Mesodermal cell (in vitro differentiated cells): Measurements from ENCODE around the gene SCRN2.

ENCODE experiments used
- H3K27ac ChIP-seq: 2 replicates; pipeline ENCODE4 v1.7.0; 2013; ENCODE audit warnings: mild to moderate bottlenecking, low read depth, low read length, moderate library complexity; ENCODE audit not compliant: severe bottlenecking
- H3K36me3 ChIP-seq: 2 replicates; pipeline ENCODE4 v1.7.1; 2013; ENCODE audit warnings: mild to moderate bottlenecking, low read length, moderate library complexity; ENCODE audit not compliant: control insufficient read depth, insufficient read depth
- H3K4me1 ChIP-seq: one replicate; pipeline ENCODE4 v1.7.1; 2013; ENCODE audit warnings: mild to moderate bottlenecking, low read length; ENCODE audit not compliant: insufficient read depth, control insufficient read depth, poor library complexity, severe bottlenecking
- H3K4me3 ChIP-seq: 2 replicates; pipeline ENCODE4 v1.7.0; 2013; ENCODE audit warnings: low read length, control low read depth, mild to moderate bottlenecking; ENCODE audit not compliant: insufficient read depth, poor library complexity, severe bottlenecking; ENCODE audit errors: extremely low read depth
- H3K9me3 ChIP-seq: 2 replicates; pipeline ENCODE4 v1.7.1; 2013; ENCODE audit warnings: mild to moderate bottlenecking, low read length, moderate library complexity; ENCODE audit not compliant: control insufficient read depth
- WGBS, 2 experiments: methylation state at CpG; one replicate each; pipeline ENCODE4 v1.1.5; 2013; ENCODE audit warnings: missing lambda C conversion rate in 2 of 2; ENCODE audit not compliant: insufficient coverage in 2 of 2; 5-methylcytosine and 5-hydroxymethylcytosine counted together

SCRN2 gene

GRCh38 chr17:47844227-47844626 lies 3.2 kb upstream of the SCRN2 start:
- no peak overlapping the region for H3K27ac ChIP-seq
- H3K4me3 ChIP-seq: no peak overlapping the region
- WGBS, 2 experiments: 100% methylated on average over 2 to 4 of the region's 5 CpGs
- H3K9me3 ChIP-seq: no peaks in the 10 kb centered on the region
- peaks cover 13% of the 10 kb centered on the region for H3K36me3 ChIP-seq
- peaks cover 36% of the 10 kb centered on the region for H3K4me1 ChIP-seq

DNA sequence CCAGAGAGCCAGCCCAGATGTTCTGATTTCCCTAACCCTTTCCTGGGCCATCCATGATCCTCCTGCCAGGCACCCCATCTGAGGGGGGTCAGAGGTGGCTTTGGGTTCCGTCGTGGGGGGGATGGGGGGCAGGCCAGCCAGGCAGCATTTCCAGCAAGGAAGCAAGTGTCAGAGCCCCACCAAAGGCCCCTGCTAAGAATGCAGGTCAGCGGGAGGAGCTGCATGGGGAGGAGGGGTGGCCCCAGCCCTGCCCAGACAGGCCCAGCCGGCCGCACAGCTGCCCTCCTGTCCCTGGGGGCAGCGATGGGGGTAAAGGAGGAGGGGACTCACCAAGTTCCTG lies 2.3 kb upstream of the SCRN2 start:
- peaks cover 36% of the 10 kb centered on the region for H3K4me1 ChIP-seq
- H3K9me3 ChIP-seq: no peaks in the 10 kb centered on the region
- no peak overlapping the region for H3K27ac ChIP-seq
- no peak overlapping the region for H3K4me3 ChIP-seq
- H3K36me3 ChIP-seq: peaks cover 19% of the 10 kb centered on the region
- WGBS, 2 experiments: 37 to 88% methylated on average over 3 of the region's 6 CpGs

GRCh38 chr17:47841488-47842291 lies 617 bp upstream of the SCRN2 start:
- 74 to 81% methylated on average over 16 of the region's 16 CpGs for WGBS, 2 experiments
- Histone ChIP-seq H3K4me1 (peaks cover 33% of the 10 kb centered on the region), H3K9me3 (no peaks in the 10 kb centered on the region), H3K4me3 (peak overlapping the region; percentile 67), H3K36me3 (peaks cover 26% of the 10 kb centered on the region), H3K27ac (no peak overlapping the region)

- H3K27ac ChIP-seq: no peak overlapping the region
- H3K4me1 ChIP-seq: peaks cover 21% of the 10 kb centered on the region
Measured at GRCh38 chr17:47840001-47840741, 902 bp downstream of the SCRN2 start.

DNA sequence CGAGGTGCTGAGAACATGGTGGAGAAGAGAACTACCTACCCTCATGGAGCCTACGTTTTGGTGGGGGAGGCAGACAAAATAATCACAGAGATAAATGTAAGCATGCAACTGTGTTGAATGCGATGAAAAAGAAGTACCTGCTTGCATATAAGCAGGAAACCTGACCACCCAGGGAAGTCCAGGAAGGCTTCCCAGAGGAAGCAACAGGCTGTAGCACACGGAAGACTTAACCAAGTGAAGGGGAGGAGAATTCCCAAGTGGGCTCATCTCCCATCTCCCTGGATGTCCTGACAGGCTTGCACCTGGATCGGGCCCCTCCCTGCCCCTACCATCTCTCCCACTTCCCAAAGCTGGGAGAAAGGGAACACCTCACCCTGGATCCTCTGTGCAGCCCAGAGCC lies 2.0 kb downstream of the SCRN2 start:
- WGBS, 2 experiments: 94 to 100% methylated on average over 3 to 5 of the region's 5 CpGs
- peaks cover 10% of the 10 kb centered on the region for H3K4me1 ChIP-seq

More at GRCh38 chr17:47840001-47840741, 902 bp downstream of the SCRN2 start:
- 55 to 62% methylated on average over 10 to 17 of the region's 17 CpGs for WGBS, 2 experiments
- Histone ChIP-seq H3K9me3 (no peaks in the 10 kb centered on the region), H3K36me3 (peaks cover 31% of the 10 kb centered on the region), H3K4me3 (peak overlapping the region; percentile 67)

GRCh38 chr17:47838636-47839035 lies 2.4 kb downstream of the SCRN2 start:
- Histone ChIP-seq H3K27ac (no peak overlapping the region), H3K4me3 (no peak overlapping the region), H3K4me1 (peaks cover 8% of the 10 kb centered on the region), H3K36me3 (peaks cover 31% of the 10 kb centered on the region), H3K9me3 (no peaks in the 10 kb centered on the region)
- WGBS, 2 experiments: 96 to 99% methylated on average over 10 of the region's 13 CpGs

More for the DNA sequence above, 2.0 kb downstream of the SCRN2 start:
- Histone ChIP-seq H3K27ac (no peak overlapping the region), H3K36me3 (peaks cover 31% of the 10 kb centered on the region), H3K4me3 (no peak overlapping the region), H3K9me3 (no peaks in the 10 kb centered on the region)

DNA sequence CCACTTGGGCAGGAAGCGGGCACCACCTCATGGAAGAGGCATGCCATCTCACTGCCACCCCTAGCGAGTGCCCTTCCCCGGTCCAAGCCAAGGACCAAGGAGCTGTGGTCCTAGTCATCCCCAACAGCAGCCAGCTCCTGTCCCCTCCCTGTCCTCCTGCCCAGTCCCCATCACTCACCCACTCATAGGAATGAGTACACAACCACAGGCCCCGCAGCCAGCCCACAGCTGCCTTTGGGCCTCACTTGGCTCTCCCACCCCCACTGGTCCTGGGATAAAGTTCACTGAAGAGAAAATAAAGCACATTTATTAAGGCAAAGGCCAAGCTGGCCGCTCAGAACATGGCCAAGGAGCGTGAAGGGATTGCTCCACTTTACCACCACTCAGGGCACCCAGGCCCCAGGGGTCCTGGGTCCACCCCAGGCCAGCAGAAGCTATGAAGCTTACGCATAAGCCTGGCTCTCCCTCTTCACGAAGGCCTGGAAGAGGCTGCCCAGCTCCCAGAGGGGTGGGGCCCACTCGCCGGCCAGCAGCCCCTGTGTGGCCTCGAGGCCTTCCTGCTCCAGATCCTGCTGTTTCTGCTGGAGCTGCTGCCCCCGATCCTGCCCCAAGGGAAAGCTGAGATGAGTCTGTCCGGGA lies 3.6 kb downstream of the SCRN2 start:
- Histone ChIP-seq H3K4me3 (no peak overlapping the region), H3K36me3 (peaks cover 31% of the 10 kb centered on the region), H3K4me1 (peaks cover 8% of the 10 kb centered on the region), H3K27ac (no peak overlapping the region), H3K9me3 (no peaks in the 10 kb centered on the region)
- WGBS, 2 experiments: 90 to 92% methylated on average over 12 of the region's 13 CpGs

- Histone ChIP-seq H3K4me1 (peaks cover 14% of the 10 kb centered on the region), H3K27ac (no peak overlapping the region)
- 74 to 91% methylated on average over 3 to 4 of the region's 6 CpGs for WGBS, 2 experiments
Measured at GRCh38 chr17:47836601-47837000, 4.5 kb downstream of the SCRN2 start.

DNA sequence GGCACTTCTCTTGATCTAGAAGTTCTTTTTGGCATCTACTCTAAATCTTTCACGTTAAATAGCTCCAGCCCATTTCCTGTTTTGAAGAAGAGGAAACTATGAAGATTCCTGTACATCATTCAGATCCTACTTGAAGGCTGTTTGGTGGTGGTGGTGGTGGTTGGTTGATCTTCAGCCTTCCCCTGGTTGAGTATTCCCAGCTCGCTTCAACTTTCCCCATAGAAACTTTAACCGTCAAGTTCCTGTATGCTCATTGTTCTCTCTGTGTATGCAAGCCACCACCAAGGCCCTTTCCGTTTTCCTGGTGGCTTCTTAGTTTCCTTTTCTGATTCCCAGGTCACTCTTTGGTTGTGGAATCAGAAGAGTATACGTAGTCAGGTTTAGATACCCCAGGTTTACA lies 6.3 kb downstream of the SCRN2 start:
- H3K9me3 ChIP-seq: no peaks in the 10 kb centered on the region
- H3K36me3 ChIP-seq: peaks cover 34% of the 10 kb centered on the region
- no peak overlapping the region for H3K4me3 ChIP-seq
- WGBS, 2 experiments: 90% methylated on average over 1 of the region's 5 CpGs; no CpG with 5 or more reads in 1 of the 2 experiments
- peaks cover 15% of the 10 kb centered on the region for H3K4me1 ChIP-seq
- no peak overlapping the region for H3K27ac ChIP-seq

More at GRCh38 chr17:47836601-47837000, 4.5 kb downstream of the SCRN2 start:
- Histone ChIP-seq H3K4me3 (no peak overlapping the region), H3K36me3 (peaks cover 31% of the 10 kb centered on the region), H3K9me3 (no peaks in the 10 kb centered on the region)

GRCh38 chr17:47831934-47832327 lies 9.1 kb downstream of the SCRN2 start:
- peak overlapping the region; percentile 65 for H3K4me3 ChIP-seq
- H3K27ac ChIP-seq: peak overlapping the region; percentile 39
- 33 to 45% methylated on average over 3 of the region's 7 CpGs for WGBS, 2 experiments

More at GRCh38 chr17:47831934-47832327, 9.1 kb downstream of the SCRN2 start:
- Histone ChIP-seq H3K4me1 (peaks cover 12% of the 10 kb centered on the region), H3K9me3 (no peaks in the 10 kb centered on the region), H3K36me3 (peaks cover 33% of the 10 kb centered on the region)
